M059J (cell line): Measurements from ENCODE around the gene MELTF. TPM values are rescaled to one million over a fixed set of nuclear protein-coding genes. Genes with fewer than 3 reads are reported as not detected.

Source experiments
- DNase-seq: peaks from one replicate; pipeline ENCODE4 v3.0.0-alpha.2; 2012; ENCODE audit warnings: low read depth
- total RNA-seq: library from RNA; depleted of rRNA; stranded (reverse); fragments of >200 nt; shearing (Covaris generic); gene quantifications from 2 replicates; pipeline ENCODE4 v1.2.3, GENCODE V29; 2014

MELTF gene
- total RNA-seq, 1 experiment from 2014 or later = 8.9 TPM

DNA sequence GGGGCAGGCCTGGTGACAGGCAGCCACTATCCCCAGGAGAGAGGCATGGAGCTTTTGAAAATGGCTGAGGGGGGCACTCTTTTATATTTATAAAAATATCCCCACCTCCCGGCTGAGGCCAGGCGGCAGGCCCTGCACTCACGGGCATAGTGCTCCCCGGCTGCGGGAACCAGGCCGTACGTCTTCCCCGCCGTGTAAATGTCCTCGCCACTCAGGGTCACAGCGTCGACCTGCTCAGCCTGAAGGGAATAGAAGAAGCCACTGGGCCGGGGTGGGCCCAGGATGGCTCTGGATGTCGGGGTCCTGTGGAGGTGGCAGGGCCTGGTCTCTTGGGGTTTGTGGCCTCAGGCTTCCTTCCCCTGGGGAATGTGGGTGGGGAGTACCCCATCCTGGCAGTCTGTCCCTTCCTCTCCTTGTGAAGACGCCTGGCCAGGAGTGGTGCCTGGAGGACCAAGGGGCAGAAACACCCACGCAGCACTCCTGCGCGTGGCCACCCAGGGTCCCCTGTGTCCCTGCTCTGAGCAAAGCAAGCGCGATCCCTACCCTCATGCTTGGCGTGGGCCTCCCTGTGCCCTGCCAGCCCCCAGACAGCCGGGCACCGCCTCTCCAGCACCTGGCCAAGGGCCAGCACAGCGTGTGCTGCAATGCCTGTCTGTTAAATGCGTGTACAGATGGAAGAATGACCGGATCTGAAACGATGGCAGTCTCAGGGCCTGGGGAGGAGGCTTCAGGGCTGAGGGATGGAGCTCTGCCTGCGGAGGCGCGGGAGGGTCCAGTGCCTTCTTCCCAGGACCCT is 18.9 kb downstream of the MELTF start:
- DNase-seq = no peak

DNA sequence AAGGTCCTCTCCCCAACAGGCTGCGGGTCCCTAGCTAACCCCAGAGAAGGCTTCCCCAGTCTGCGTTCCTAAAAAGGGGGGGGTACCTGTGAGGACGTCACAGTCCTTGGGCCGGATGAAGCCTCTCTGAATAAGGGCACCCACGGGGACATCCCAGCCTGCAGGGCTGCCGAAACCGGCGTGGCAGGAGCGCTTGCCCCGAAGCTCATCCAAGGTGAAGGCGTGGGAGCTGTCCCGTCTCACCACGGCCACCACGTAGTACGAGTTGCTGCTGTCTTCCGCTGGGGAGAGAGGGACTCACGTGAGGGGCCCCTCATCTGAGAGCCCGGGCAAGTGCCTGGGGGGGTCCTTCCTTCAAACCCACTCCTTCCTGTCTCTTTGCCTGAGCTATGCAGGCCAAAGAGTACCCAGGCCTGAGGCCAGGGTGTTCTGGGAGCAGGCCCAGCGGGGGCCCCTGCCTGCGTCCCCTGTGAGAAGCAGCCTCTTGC is 20.0 kb downstream of the MELTF start:
- no peak for DNase-seq

DNA sequence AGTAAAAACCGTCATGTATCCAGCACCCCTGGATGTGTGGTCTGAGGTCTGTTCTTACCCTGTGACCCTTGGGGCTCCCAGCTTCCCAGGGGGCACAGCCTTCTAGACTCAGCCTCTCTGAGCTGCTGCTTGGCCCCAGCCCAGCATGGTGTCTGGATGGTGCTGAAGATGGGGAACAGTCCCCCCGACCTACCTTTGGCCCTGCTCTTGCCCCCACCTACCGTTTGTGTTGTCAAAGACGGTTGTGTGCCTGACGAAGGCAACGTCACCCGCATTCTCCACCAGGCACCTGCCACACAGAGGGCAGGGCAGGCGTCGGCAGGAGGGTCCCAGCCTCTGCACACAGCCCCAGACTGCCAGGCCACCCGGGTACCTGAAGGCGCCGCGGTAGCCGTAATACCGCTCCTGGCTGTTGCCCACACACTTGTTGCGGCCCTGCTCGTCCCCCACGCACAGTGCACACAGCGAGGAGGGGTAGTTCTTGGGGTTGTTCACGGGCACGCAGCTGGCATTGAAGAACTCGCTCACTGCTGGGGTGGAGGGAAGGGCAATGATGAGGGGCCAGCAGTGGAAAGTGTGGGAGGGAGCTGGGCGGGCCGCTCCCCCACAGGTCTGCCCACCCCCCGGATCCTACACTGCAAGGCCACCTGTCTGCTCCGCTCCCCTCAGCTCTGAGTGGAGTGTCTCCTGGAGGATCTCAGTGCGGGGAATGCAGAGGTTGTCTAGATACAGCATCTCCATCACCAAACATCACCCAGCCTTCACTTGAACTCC is 21.0 kb downstream of the MELTF start:
- DNase-seq = no peak

- no peak for DNase-seq
Observed at GRCh38 chr3:197007953-197008352, 21.7 kb downstream of the MELTF start.

DNA sequence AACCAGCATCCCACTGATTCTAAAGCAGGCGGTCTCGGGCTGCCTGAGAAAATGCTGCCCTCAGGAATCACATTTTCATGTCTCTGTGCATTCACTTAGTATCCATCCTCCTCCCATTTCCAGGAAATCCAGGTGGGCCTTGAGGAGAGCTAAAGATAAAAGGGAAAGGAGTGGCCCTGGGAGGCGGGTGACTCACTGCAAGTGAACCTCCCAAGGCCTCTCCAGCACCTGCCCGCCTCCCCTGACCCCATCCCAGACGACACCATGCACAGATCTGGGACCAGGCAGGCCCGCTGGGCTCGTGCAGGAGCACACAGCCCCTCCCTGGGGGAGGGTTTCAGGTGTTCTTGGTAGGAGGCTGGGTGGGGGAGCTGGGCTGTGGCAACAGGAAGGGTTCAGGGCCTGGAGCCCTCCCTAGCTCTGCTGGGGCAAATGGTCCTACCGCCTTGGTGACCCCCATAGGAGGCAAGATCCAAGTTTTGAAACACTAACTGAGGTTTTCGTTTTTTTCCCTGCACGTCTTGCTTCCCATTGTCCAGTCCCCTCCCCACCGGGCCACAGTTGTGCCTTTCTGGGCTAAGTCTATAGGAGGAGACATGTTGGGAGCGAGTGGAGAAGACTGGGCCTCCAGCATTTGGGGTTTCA is 22.2 kb downstream of the MELTF start:
- peak; percentile 22 for DNase-seq

GRCh38 chr3:197006860-197007259 is 22.8 kb downstream of the MELTF start:
- no peak for DNase-seq

DNA sequence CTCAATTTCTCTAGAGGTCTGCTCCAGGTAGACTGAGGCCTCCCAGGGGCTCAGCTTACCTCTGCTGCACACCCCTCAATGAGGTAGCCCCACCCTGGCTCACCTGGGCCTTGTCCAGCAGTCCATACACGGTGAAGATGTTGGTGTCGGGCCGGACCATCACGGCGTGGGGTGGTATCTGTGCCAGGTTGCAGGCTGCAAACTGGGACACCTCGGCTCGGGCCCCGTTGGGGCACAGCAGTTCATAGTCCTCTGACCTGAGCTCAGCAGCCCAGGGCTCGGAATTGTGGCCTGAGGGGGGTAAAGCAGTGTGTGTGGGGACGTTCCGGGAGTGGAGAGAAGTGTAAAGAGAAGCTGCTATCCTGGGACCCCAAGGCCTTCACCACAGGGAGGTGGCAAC is 23.2 kb downstream of the MELTF start:
- no peak for DNase-seq

DNA sequence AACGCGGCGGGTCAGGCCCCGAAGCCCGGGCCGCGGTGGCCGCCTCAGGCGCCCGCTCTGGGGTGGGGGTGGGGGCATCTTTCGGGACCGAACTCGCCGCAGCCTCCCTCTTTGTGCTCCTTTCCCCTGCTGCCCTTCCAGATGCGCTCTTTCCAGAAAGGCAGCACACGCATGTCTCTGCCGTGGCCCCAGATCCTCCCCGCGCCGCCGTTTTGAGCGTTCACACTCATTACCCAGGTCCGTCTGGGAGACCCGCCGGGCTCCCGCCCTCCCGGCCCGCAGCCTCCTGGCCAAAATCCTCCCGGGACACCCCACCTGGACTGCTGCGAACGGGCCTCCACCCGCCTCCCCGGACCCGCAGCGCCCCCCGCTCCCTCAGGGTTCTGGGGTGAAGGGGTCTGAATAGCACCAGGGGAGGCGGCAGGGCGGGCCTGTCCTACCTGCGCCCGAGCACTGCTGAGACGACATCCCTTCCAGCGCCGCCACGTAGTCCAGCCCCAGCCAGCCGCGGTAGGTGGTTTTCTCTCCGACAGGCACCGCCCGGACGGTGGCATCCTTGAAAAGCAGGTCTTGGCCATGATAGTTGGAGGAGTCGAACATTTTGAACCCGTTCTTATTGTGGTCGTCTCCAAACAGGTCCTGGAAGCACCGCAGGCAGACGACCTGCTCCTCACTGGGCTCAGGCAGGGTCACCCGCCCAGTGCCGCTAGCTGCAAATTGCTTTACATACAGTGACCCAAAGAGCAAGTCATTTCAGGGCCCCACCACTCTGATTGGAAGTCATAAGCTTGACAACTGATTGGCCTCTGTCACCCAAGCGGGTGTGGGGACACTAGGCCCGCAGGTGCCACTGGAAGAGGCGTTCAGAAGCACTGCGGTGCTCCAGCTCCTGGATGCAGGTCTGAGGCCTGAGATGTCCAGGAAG is 25.9 kb downstream of the MELTF start:
- no peak for DNase-seq

- peak; percentile 80 for DNase-seq
Observed at GRCh38 chr3:197002701-197003454, 26.7 kb downstream of the MELTF start.

DNA sequence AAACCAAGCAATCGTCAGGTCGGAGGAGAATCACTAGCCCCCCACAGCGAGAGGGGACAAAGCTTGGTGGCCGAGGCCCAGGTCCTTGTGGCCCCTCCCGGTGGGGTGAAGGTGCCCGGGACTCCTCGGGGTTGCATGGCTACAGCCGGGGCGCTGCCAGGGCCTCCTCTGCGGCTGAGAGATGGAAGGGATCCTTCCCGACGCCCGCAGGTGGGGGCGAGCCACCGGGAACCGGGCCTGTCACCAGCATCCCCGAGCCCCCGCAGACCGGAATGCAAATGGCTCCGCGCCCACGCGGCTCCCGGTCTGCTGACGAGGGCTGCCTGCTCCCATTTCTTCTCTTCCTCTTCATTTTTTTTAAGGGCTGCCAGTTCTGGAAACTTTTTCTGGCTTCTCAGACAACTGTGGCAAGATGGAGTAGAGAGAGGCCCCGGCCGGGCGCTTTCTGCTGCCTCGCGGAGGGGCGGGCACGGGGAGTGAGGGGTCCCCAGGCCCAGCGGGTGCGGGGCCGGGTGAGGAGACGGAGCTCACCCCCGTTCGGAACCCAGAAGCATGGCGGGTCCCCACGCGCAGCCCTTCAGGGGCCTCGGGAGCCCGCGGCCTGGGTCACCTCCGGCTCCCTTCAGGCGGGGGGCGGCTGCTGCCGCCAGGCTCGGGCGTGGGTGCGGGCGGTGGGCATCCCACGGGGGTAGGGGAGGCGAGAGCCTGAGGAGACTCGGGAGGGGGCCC is 27.5 kb downstream of the MELTF start:
- no peak for DNase-seq

DNA sequence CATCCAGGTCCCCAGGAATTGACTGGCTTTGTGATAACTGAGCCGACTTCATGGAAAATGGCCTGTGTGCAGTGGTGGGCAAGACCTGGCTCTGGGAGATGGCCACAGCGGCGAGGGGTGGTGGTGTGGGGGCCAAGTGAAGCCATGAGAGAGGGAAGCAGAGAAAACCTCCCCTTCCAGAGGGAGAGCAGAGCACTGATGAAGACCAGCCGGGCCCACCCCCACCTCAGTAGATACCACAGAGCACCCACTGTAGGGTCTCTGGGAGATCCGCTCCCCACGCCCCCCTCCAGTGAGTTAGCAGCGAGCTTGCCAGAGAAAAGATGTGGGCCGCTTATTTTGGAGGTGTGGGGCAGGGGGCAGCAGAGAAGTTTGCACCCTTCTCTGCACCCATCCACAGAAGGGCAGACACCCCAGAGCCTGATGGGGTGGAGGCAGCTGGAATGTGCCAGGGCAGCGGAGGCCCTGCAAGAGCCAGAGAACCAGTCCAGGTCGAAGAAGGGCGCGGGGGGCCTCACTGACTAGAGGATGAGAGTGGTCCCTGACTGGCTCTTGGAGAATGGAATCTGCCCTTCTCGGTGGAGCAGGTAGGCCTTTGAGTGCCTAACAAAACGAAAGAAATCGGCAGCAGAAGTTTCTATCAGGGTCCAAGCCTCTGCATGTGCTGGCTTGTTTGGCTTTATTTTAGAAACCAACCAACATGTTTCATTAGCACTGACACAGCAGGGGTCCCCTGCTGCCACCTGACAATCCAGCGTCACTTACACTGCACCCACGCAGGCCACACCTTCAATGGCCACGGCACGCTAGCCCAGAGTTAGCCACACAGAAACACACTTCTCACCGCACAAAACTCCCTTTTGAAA is 28.3 kb downstream of the MELTF start:
- no peak for DNase-seq

GRCh38 chr3:197000211-197000610 is 29.4 kb downstream of the MELTF start:
- peak; percentile 20 for DNase-seq

DNA sequence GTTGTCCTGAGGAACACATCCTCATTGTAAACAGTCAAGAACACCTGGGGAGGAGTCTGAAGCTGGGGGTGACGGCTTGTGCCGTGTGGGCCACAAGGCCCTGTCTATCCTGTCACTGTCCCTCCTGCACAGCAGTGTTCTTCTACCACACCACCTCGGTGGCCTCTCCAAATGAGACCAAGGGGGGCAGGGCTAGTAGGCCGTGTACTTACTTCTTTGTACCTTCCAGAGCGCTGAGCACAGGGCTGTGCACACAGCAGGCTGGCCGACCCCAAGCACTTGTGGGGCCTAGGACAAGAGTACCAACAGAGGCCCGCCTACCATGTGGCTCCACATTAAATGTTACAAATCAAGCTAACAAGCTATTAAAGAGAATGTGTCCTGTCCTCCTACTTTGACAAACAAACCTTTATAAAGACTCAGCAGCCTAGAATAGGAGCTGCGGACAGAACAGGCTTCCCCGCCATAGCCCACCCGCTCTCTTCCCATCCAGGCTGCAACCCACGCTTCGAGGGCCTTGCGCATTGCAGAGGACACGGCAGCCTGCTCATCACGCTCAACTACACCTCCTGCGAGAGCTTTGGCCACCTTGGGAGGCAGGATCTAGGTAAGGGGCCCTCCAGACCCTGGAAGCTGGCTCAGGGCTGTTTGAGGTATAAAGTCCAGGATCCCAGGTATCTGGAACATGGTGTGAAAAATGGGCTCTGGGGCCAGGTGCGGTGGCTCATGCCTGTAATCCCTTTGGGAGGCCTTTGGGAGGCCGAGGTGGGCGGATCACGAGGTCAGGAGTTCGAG is 30.5 kb downstream of the MELTF start:
- no peak for DNase-seq

GRCh38 chr3:196997311-196997710 is 32.3 kb downstream of the MELTF start:
- no peak for DNase-seq

- no peak for DNase-seq
Observed at GRCh38 chr3:196996454-196997265, 33.0 kb downstream of the MELTF start.

DNA sequence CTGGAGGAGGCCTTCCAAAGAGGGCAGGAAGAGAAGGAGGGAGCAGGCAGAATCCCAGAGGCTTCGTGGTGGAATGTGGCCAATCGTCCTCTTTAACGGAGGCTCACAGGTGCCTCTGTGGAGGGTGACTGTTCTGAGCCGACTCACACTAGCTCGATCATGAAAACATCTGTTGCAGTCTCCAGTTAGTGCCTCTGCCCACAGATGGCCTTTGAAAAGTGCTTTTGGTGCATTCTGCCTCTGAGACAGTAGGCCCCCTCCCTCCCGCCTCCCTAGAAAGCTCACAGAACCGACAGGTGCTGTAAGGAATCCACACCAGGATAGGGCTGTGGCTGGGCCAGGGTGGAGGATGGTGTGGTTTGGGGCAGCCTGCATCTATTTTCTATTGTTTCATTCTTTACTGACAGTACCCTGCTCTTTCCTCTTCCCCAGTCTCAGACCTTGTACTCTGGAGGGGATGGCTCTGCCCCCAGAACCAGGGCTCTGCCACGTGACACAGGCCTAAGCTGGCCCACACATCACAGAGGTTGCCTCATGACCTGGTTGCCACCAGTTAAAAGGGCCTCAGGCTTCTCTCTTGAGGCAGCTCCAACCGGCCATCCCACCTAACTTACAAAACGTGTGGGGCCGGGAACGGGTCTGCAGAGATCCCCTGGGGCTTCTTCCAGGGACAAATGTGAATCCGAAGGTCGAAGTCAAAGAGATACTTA is 33.8 kb downstream of the MELTF start:
- no peak for DNase-seq

DNA sequence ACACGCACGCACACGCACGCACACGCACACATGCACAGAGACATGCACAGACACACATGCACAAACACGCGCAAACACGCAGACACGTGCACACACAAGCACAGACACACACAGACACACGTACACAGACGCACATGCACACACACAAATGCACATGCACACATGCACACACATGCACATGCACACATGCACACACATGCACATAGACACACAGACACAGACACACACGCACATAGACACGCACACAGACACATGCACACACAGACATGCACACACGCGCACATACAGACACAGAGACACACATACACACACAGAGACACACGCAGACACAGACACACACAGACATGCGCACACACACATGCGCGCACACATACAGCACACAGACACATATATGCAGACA is 34.6 kb downstream of the MELTF start:
- DNase-seq = no peak
